GM21526 (cell line): ENCODE measurements around the gene NARF.
"Not testable (repeated sequence)": the region's sequence is repeated elsewhere in the genome, so short reads cannot be mapped to it uniquely, and the experiment has no call there.

Experiments used
- ATAC-seq: cut with Tn5 transposase; IDR thresholded peaks from one replicate; pipeline ENCODE4 v1.9.1; 2021; ENCODE audit warnings: moderate library complexity; ENCODE audit not compliant: unreplicated experiment, low FRiP score

Gene NARF

GRCh38 chr17:82495844-82496528 lies 37.4 kb downstream of the NARF start:
- no peak for ATAC-seq

GRCh38 chr17:82496529-82497434 lies 38.2 kb downstream of the NARF start:
- peak; percentile 47 for ATAC-seq

DNA sequence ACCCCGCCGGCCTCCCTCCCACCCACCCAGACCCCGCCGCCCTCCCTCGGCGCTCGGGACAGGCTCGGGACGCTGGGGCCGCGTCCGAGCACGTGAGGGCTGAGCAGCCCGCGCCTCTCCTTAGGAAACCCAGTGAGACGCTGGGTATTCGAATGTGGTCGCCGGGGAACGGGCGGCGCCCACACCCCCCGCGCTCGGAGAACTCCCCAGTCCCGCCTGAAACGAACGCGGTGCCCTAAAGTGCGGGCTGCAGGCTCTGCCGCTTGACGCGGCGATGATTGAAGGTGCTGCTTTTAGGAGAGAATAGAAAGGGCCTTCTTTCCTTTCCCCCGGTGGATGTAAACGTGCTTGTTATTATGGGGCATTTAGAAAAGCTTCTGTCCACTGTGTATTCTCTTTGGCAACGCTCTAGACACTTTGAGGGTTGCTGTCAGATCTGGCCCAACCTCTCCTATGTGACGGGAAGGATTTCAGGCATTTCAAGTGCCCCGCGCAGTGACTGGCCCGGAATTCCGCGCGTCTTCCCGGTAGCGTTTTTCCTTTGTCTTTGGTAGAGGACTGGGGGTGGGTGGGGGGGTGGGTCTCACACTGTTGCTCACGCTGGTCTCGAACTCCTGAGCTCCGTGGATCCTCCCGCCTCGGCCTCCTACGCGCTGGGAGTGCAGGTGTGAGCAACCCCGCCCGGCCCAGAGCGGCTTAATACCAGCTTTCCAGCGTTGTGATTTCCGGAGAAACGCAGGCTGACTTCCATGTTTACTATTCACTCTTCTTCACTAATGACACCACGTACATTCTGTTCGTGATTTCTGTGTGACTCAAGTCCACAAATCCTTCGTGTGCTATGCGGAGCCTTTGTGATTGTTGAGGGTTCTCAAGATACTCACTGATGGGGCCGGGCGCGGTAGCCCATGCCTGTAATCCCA lies 39.2 kb downstream of the NARF start:
- peak; percentile 5 for ATAC-seq

DNA sequence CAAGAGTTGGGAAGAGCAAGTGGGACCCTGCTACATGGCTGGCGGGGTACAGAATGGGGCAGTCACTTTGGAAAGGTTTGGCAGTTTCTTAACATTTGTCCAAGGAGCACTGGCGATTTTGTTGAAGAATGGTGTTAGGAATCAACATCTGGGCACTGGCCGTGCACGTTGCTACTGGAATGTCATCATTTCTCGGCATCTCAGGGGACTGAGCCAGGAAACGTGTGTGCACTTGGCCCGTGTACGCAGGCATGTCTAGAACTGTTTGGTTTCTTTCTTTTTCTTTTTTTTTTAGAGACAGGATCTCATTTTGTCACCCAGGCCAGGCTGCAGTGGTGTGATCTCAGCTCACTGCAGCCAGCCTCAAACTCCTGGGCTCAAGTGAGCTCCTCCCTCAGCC lies 43.7 kb downstream of the NARF start:
- no peak for ATAC-seq

- no peak for ATAC-seq
Observed at GRCh38 chr17:82503094-82503727, 44.7 kb downstream of the NARF start.

GRCh38 chr17:82503728-82504308 lies 45.3 kb downstream of the NARF start:
- ATAC-seq: no peak

GRCh38 chr17:82505296-82505695 lies 46.8 kb downstream of the NARF start:
- no peak for ATAC-seq

GRCh38 chr17:82506402-82506801 lies 47.9 kb downstream of the NARF start:
- peak; percentile 74 for ATAC-seq

DNA sequence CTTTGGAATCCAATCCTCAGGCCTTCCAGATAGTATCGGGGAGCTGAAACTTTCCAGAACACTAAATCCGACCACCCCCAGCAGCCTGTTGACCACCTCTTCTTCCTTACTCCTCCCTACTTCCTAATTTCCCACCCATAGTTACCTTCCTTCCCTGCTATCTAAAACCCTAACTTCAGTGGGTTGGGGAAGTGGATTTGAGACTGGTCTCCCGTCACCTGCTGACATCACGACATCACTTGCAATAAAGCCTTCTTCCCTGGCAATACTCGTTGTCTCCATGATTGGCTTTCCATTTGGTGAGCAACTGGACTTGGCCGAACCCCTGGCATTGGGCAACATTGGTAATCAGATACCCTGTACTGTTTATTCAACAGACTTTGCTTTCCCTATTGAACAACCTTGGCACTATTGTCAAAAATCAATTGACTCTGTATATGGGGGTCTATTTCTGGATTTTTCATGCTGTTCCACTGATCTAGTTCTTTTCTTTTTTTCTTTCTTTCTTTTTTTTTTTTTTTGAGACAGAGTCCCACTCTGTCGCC lies 49.2 kb downstream of the NARF start:
- no peak for ATAC-seq

DNA sequence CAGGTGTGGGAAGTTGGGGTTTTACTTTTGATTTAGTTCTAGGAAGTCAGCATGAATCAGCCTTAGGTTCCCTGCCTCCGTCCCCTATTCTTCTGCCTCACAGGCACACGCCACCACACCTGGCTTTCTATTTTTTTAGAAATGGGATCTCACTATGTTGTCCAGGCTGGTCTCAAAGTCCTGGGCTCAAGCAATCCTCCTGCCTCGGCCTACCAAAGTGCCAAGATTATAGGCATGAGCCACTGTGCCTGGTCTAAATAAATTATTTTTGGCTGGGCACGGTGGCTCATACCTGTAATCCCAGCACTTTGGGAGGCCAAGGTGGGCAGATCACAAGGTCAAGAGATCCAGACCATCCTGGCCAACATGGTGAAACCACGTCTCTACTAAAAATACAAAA lies 53.1 kb downstream of the NARF start:
- not testable (repeated sequence) for ATAC-seq

- ATAC-seq: not testable (repeated sequence)
Observed at GRCh38 chr17:82513864-82514263, 55.3 kb downstream of the NARF start.

GRCh38 chr17:82517230-82517865 lies 58.8 kb downstream of the NARF start:
- no peak for ATAC-seq

DNA sequence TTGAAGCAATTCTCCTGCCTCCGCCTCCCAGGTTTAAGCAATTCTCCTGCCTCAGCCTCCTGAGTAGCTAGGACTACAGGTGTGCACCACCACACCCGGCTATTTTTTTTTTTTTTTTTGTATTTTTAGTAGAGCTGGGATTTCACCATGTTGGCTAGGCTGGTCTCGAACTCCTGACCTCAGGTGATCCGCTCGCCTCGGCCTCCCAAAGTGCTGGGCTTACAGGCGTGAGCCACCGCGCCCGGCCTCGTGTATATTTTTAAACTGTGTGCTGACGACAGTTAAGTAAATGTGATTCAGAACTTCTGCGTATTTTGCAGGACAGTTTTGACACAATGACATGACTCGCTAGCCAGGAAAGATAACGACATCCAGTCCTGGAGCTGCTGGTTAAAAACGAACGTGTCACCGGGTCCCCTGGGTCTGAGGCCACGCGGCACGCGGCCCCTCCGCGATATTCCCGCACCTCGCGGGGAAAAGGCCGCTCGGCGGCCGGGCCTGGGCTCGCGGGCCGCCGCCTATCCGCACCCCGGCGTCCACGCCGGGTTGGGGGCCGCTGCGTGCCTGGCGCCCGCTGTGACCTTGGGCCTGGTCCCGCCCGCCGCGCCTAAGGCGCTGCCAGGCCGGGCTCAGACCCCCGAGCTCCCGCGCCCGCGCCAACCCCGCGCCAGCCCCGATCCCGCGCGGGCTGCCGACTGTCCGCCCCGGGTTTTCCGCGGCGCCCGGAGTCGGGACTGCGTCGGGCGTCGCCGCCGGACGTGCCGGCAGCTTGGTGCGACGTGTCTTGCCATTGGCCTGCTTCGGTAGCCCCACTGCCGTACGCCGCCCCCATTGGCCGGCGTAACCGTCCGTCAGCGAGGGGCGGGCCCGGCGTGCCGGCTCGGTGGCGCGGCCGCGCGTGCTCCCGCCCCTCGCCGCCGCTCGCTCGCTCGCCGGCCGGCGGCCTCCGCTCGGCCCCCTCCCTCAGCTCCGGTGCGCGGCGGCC lies 60.6 kb downstream of the NARF start, which contains the start of gene FOXK2:
FOXK2 (plus strand) TSS at position 907 of the 985 bp plus-strand sequence. CDS start 157 bp downstream, outside the sequence.
- ATAC-seq: peak; percentile 84

DNA sequence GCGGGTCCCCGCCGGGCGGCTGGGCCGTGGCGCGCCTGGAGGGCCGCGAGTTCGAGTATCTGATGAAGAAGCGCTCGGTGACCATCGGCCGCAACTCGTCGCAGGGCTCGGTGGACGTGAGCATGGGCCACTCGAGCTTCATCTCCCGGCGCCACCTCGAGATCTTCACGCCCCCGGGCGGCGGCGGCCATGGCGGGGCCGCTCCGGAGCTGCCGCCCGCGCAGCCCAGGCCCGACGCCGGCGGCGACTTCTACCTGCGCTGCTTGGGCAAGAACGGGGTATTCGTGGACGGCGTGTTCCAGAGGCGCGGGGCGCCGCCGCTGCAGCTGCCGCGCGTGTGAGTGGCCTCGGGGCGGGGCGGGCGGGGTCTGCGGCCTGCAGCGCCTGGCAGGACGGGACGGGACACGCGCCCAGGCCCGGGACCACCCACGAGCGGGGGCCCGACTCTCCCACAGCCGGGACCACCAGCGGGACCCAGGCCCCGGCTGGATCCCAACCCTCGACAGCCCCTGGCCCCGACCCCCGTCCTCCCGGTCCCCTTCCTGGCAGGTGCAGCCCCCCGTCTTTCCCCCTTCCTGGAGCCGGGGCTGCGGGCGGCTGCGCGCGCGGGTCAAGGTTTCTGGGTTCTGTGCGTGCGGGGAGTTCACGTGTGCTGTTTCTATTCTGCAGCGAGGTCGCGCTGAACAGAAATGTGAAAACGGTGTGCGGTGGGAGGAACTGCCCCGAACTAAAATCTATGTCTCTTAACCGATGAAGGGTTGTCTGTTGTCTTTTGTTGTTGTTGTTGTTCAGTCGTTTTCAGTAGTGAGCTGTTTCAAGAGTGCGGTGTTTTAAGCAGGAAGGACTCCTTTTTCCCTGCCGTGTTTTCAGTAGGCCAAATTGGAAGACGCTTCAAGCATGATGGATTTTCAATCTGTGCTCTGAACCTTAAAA lies 61.7 kb downstream of the NARF start:
- no peak for ATAC-seq

DNA sequence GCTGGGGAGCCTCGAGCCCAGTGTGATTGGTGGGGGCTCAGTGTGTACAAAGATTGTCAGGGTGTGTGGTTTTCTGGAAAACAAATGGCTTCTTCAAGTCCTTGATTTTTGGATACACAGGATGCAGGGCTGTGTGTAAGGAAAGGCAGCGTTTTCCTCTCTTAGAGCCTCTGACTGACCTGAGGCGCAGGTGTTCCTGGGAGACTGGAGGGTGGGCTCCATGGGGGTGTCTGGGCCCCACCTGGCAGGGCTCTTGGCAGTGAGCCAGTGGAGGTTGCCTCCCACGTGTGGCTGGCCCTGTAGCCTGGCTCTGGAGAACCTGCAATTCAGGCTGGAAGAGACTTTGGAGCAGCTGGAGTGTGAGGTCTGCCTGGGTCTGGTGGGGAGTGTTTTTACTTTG lies 66.0 kb downstream of the NARF start:
- ATAC-seq: no peak

DNA sequence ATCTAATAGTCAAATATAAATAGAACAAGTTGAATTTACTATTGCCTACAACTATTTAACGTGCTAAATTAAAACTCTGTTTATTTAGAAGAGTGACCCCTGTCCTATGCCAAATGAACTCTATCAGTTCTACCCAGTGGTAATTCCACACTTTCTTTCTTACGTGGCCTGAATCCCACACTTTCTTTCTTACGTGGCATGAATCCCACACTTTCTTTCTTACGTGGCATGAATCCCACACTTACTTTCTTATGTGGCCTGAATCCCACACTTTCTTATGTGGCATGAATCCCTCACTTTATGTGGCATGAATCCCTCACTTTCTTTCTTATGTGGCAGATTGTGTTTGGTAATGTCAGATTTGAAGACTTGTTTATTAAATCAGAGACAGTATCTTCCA lies 67.2 kb downstream of the NARF start:
- ATAC-seq: no peak

DNA sequence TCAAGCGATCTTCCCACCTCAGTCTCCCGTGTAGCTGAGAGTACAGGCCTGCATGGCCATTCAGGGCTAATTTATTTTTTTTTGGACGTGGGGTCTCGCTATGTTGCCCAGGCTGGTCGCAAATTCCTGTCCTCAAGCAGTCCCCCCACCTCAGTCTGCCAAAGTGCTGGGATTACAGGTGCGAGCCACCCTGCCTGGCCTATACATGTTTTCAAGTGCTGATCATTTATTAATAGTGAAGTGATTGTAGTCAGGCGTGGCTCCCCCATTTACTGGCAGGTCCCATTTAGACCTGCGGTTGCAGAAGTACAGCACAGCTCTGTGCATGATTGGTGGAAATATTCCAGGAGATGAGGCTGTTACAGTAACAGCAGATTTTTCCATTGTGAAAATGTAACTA lies 69.4 kb downstream of the NARF start:
- no peak for ATAC-seq
